GM12878 (cell line): ENCODE data around the gene ADAMTSL4. TPM values are rescaled to one million over a fixed set of nuclear protein-coding genes. Genes with fewer than 3 reads are reported as not detected.

Experiments used
- ATAC-seq: fragments of 200-7000 bp; cut with Tn5 transposase; 3 replicates; pipeline ENCODE4 v1.9.1; 2020; ENCODE audit warnings: mild to moderate bottlenecking, moderate library complexity
- BruUV-seq: library from RNA; stranded (reverse); fragments of 400-500 nt; replicated peaks from 2 replicates; lab custom pipeline; 2021; lab: Mats Ljungman, UMichigan
- CTCF ChIA-PET: fragments of 300-600 bp; sonication (Branson Sonifier 250); formaldehyde crosslinking; extraction: SDS; loops from one replicate; lab custom pipeline; 2021; ENCODE audit warnings: inconsistent platforms; lab: Yijun Ruan, JAX
- POLR2A ChIA-PET: fragments of 350-600 bp; formaldehyde crosslinking; extraction: SDS; loops from one replicate; lab custom pipeline; 2021; ENCODE audit warnings: inconsistent platforms; lab: Charles Lee
- RAD21 ChIA-PET: fragments of 300-600 bp; sonication (Branson Sonifier 250); formaldehyde crosslinking; loops from one replicate; lab custom pipeline; 2023; ENCODE audit warnings: antibody characterized with exemption; ENCODE audit not compliant: unreplicated experiment; lab: Charles Lee
- SMC1A ChIA-PET: fragments of 300-600 bp; sonication (Branson Sonifier 250); formaldehyde crosslinking; loops from one replicate; lab custom pipeline; 2023; ENCODE audit not compliant: unreplicated experiment, uncharacterized antibody; lab: Charles Lee
- DNase-seq: peaks from one replicate; pipeline ENCODE4 v3.0.0-alpha.2; 2011; ENCODE audit warnings: low read depth, low spot score
- FAIRE-seq: peaks from 3 replicates; lab custom pipeline; 2011; peaks lifted over from hg19 to GRCh38; lab: Jason Lieb, UNC
- H2AFZ ChIP-seq: 2 replicates; pipeline ENCODE4 v1.6.0; 2011; ENCODE audit warnings: low read depth, low read length, control low read depth; ENCODE audit not compliant: control insufficient read depth
- H3K27ac ChIP-seq: 2 replicates; pipeline ENCODE4 v1.5.1; 2011; ENCODE audit warnings: control low read depth; ENCODE audit not compliant: control insufficient read depth, insufficient read depth
- H3K27me3 ChIP-seq, 2 experiments: replicated peaks in 1 of 2; 2 replicates each; pipeline versions ENCODE4 v1.6.0 to v1.6.1; 2011; ENCODE audit warnings: low read length in 1 of 2; ENCODE audit not compliant: control insufficient read depth in 2 of 2, insufficient read depth in 2 of 2
- H3K36me3 ChIP-seq, 2 experiments: 2 replicates each; pipeline ENCODE4 v1.5.1; 2011; ENCODE audit warnings: low read length in 1 of 2; ENCODE audit not compliant: control insufficient read depth in 2 of 2, insufficient read depth in 2 of 2
- H3K4me1 ChIP-seq: 2 replicates; pipeline ENCODE4 v1.6.1; 2011; ENCODE audit warnings: mild to moderate bottlenecking, low read length, moderate library complexity, mixed read lengths; ENCODE audit not compliant: control insufficient read depth, insufficient read depth
- H3K4me2 ChIP-seq: 2 replicates; pipeline ENCODE4 v1.6.0; 2011; ENCODE audit warnings: control low read depth; ENCODE audit not compliant: control insufficient read depth, insufficient read depth
- H3K4me3 ChIP-seq: fragments of 200-600 bp; sonication (generic); 2 replicates; pipeline ENCODE4 v1.5.1; 2016
- H3K79me2 ChIP-seq: 2 replicates; pipeline ENCODE4 v1.6.0; 2011; ENCODE audit warnings: low read length; ENCODE audit not compliant: control insufficient read depth, insufficient read depth
- H3K9ac ChIP-seq: 2 replicates; pipeline ENCODE4 v1.8.0; 2011; ENCODE audit warnings: low read length, control low read depth, mixed read lengths; ENCODE audit not compliant: control insufficient read depth, insufficient read depth
- H3K9me3 ChIP-seq: replicated peaks from 3 replicates; pipeline ENCODE4 v1.5.1; 2011; ENCODE audit warnings: mild to moderate bottlenecking, low read length; ENCODE audit not compliant: control insufficient read depth, insufficient read depth
- H4K20me1 ChIP-seq: 2 replicates; pipeline ENCODE4 v1.6.0; 2011; ENCODE audit not compliant: control insufficient read depth, insufficient read depth
- LARP7 ChIP-seq: fragments of 450-650 bp; IDR thresholded peaks from 2 replicates; pipeline ENCODE4 v1.6.1; 2017; ENCODE audit warnings: mild to moderate bottlenecking
- NFYB ChIP-seq: IDR thresholded peaks from 2 replicates; pipeline ENCODE4 v1.6.1; 2011; ENCODE audit warnings: low read depth, mild to moderate bottlenecking, low read length, improper control_type of control experiment, moderate library complexity; ENCODE audit not compliant: insufficient read depth
- ZBTB33 ChIP-seq: fragments of 450-650 bp; IDR thresholded peaks from 2 replicates; pipeline ENCODE4 v1.6.1; 2017; ENCODE audit warnings: mild to moderate bottlenecking
- WGBS: methylation state at CpG from one replicate; pipeline ENCODE4 v1.1.6; 2016; ENCODE audit warnings: low lambda C conversion rate; ENCODE audit not compliant: insufficient replicate concordance, insufficient coverage; ENCODE audit errors: missing lambda C conversion rate; 5-methylcytosine and 5-hydroxymethylcytosine counted together
- in situ Hi-C: fragments of 300-500 bp; cut with MboI; formaldehyde crosslinking; loops from 9 replicates; pipeline ENCODE4 v1.14.3; 2018; ENCODE audit warnings: mixed read lengths
- intact Hi-C: fragments of 100-400 bp; cut with micrococcal nuclease; formaldehyde crosslinking; loops from one replicate; pipeline ENCODE4 v1.14.2; 2022; ENCODE audit not compliant: unreplicated experiment
- polyA plus RNA-seq, 11 experiments: library from polyadenylated mRNA; depleted of rRNA in 4 of 11; unstranded in 6 of 11; stranded (reverse) in 5 of 11; fragments of >200 nt; fragmentation: Nextera tagmentation in 4 of 11; fragmentation: Illumina TruSeq in 1 of 11; extraction: Ambion mirVana in 4 of 11; extraction: Trizol in 1 of 11; gene quantifications; 1 replicate in 1 of 11; 2 replicates in 10 of 11; pipeline versions ENCODE4 v1.2.1 to v1.2.3, GENCODE V29; 2011 to 2016; ENCODE audit warnings: inconsistent platforms in 2 of 11, missing spikeins in 2 of 11, low read depth in 1 of 11
- total RNA-seq, 4 experiments: library from RNA; depleted of rRNA in 3 of 4; stranded (reverse); fragments of >200 nt in 3 of 4; fragmentation: Illumina TruSeq in 1 of 4; extraction: Trizol in 1 of 4; gene quantifications; 2 replicates each; pipeline versions ENCODE4 v1.2.1 to v1.2.3, GENCODE V29; 2013 to 2021
- TF ChIP-seq, protein P1 (sequence below): fragments of 450-650 bp; IDR thresholded peaks from 2 replicates; pipeline ENCODE4 v1.6.1; 2016; ENCODE audit warnings: mild to moderate bottlenecking, moderate library complexity, borderline replicate concordance
- TF ChIP-seq, protein P2 (sequence below): fragments of 450-650 bp; IDR thresholded peaks from 2 replicates; pipeline ENCODE4 v1.6.1; 2016; ENCODE audit warnings: mild to moderate bottlenecking

The ADAMTSL4 gene
- total and polyA plus RNA-seq, 10 of the 15 experiments (the other 5 are each of a cell fraction or from before 2014, with no cell fraction given) = 0.04 to 0.15 (median 0.05) TPM; not detected in 5

- TF ChIP-seq, protein P1, sequence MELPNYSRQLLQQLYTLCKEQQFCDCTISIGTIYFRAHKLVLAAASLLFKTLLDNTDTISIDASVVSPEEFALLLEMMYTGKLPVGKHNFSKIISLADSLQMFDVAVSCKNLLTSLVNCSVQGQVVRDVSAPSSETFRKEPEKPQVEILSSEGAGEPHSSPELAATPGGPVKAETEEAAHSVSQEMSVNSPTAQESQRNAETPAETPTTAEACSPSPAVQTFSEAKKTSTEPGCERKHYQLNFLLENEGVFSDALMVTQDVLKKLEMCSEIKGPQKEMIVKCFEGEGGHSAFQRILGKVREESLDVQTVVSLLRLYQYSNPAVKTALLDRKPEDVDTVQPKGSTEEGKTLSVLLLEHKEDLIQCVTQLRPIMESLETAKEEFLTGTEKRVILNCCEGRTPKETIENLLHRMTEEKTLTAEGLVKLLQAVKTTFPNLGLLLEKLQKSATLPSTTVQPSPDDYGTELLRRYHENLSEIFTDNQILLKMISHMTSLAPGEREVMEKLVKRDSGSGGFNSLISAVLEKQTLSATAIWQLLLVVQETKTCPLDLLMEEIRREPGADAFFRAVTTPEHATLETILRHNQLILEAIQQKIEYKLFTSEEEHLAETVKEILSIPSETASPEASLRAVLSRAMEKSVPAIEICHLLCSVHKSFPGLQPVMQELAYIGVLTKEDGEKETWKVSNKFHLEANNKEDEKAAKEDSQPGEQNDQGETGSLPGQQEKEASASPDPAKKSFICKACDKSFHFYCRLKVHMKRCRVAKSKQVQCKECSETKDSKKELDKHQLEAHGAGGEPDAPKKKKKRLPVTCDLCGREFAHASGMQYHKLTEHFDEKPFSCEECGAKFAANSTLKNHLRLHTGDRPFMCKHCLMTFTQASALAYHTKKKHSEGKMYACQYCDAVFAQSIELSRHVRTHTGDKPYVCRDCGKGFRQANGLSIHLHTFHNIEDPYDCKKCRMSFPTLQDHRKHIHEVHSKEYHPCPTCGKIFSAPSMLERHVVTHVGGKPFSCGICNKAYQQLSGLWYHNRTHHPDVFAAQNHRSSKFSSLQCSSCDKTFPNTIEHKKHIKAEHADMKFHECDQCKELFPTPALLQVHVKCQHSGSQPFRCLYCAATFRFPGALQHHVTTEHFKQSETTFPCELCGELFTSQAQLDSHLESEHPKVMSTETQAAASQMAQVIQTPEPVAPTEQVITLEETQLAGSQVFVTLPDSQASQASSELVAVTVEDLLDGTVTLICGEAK = no peak
- TF ChIP-seq NFYB = peak; percentile 91
Observed at GRCh38 chr1:150515328-150516049, 33.7 kb upstream of the ADAMTSL4 start, which contains the start of gene FALEC (continued).

- H4K20me1 ChIP-seq = no peaks in the 10 kb centered on the region
- peak overlapping the region; percentile 98 for H3K4me2 ChIP-seq
- TF ChIP-seq, protein P1 = no peak
- TF ChIP-seq LARP7 (no peak), ZBTB33 (no peak)
- TF ChIP-seq, protein P2, sequence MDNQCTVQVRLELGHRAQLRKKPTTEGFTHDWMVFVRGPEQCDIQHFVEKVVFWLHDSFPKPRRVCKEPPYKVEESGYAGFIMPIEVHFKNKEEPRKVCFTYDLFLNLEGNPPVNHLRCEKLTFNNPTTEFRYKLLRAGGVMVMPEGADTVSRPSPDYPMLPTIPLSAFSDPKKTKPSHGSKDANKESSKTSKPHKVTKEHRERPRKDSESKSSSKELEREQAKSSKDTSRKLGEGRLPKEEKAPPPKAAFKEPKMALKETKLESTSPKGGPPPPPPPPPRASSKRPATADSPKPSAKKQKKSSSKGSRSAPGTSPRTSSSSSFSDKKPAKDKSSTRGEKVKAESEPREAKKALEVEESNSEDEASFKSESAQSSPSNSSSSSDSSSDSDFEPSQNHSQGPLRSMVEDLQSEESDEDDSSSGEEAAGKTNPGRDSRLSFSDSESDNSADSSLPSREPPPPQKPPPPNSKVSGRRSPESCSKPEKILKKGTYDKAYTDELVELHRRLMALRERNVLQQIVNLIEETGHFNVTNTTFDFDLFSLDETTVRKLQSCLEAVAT = 0 out of 2 replicates have a peak, but pooled peaks have one; percentile 17
- TF ChIP-seq, all 136 proteins: peak for 1
- Histone ChIP-seq H2AFZ (peak overlapping the region; percentile 95), H3K79me2 (no peaks in the 10 kb centered on the region), H3K9ac (peak overlapping the region; percentile 61; the same call in 1 of the 2 replicates), H3K9me3 (no peaks in the 10 kb centered on the region), H3K4me3 (peak overlapping the region; percentile 74), H3K27me3 (no peaks in the 10 kb centered on the region), H3K36me3 (no peaks in the 10 kb centered on the region; a peak in 1 of 4 replicates), H3K4me1 (peaks cover 13% of the 10 kb centered on the region), H3K27ac (no peak overlapping the region)
- in situ Hi-C loops = no loop called here
- CTCF ChIA-PET = interaction anchor here (0.6 to 3.3 kb wide), 19 partner anchors 11 to 586 kb away, joined by 3 to 36 read pairs (median 4); no protein-coding TSS in a partner anchor
- SMC1A ChIA-PET = interaction anchor here (0.6 to 4.1 kb wide), 16 partner anchors 8 to 490 kb away, joined by 3 to 26 read pairs (median 3); partner anchors contain the start of genes ECM1, ENSA, MINDY1 and RPRD2
- no TSS peak for BruUV-seq
- RAD21 ChIA-PET = interaction anchor here (1.0 to 1.8 kb wide), 6 partner anchors 14 to 260 kb away, joined by 3 to 8 read pairs (median 4); partner anchors contain the start of gene TARS2
- FAIRE-seq = no peak
- POLR2A ChIA-PET = interaction anchor here (0.5 to 1.6 kb wide), 9 partner anchors 18 to 181 kb away, joined by 3 to 5 read pairs (median 3); partner anchors contain the start of genes ENSA and GOLPH3L
- DNase-seq = no peak
- 0% methylated on average over 19 of the region's 19 CpGs for WGBS
- intact Hi-C loops = loop anchor here (5.0 kb wide), 2 partner anchors 54 to 259 kb away; partner anchors contain the start of gene CA14
- ATAC-seq = peak; percentile 35
Observed at GRCh38 chr1:150516050-150516591, 33.1 kb upstream of the ADAMTSL4 start.
